ACHN (cell line): ENCODE data around the gene JPH3.

Source experiments
- DNase-seq: peaks from one replicate; pipeline ENCODE4 v3.0.0-alpha.2; 2015
- in situ Hi-C: cut with HindIII; loops from 2 replicates; pipeline ENCODE4 v1.10.0; 2017; ENCODE audit warnings: low sequenced_read_pairs, low pct_ligation_motif_present, low pct_unique_long_range_greater_than_20kb

JPH3 gene

DNA sequence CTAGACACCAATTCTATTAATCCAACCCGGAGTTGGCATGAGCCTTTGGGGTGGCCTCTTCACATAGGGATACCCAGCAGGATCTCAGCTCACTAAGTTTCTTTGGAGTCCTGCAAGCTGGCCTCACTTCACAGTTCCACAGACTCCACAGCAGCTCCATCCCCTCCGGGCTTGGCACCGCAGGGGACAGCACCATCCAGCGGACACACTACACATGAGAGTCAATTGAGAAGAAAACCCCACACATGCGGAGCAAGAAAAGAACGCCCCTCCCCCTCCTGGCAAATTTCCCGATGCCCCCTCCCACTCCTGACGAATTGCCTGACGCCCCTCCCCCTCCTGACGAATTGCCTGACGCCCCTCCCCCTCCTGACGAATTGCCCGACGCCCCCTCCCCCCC lies 132.3 kb downstream of the JPH3 start:
- in situ Hi-C loops, result no loop called here
- DNase-seq, result no peak

DNA sequence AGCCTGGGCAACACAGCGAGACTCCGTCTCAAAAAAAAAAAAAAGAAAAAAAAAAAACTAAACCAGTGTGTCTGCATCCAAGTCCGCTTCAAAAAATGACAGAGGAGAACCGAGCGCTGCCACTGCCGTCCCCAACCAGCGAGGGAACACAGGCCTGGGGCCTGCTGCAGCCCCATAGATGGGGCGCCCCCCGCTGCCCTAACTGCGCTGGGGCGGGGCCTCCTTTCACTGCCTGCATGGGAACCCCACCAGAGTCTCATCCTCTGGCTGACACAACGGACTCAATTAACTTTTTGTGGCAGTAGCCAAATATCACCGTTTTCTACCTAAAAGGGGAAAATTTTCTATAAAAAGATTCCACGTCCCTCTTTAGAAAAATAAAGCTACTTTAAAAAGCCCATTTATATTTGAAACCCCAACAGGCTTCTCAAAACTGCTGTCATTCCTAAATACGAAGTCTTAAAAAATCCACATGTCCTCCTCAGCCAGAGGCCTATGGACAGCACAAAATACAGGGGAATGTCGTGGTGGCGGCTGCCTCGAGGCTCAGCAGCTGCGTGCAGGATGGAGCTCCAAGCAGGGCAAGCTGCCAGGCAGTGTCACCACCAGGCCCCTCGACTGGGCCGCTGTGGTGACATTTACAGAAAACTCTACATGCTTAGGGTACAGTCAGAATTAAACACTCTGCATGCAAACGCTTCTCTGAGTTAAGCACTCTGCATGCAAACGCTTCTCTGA lies 133.1 kb downstream of the JPH3 start:
- no peak for DNase-seq
- in situ Hi-C loops, result no loop called here

DNA sequence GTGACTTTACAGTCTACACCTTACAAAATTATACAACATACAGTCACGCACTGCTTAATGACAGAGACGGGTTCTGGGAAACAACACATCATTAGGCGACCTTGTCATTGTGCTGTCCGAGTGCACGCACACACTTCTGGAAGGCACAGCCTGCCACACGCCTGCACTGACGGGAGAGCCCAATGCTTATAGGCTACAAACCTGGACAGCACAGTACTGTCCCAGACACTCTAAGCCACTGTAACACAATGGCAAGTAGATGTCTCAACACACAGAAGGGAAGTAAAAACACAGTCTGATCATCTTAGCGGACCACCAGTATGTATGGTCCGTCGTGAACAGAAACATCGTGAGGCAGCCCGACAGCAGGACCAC lies 133.7 kb downstream of the JPH3 start:
- no peak for DNase-seq

DNA sequence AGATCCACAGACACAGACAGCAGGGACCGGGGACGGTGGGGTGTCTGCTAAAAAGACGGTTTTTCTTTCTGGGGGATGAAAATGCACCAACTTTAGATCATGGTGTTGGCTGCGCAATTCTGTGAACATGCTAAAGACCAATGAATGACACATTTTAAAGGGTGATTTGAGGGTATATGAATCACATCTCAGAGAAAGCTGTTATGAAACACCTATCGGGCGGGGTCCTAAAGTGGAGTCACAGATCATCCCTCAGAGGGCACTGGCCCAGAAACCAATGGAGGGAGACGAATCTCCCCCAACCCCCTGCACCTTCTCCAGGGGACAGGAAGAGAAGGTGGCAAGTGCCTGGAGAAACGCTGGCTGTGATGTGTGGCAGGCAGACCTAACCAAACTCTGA lies 137.5 kb downstream of the JPH3 start:
- DNase-seq, result no peak
- in situ Hi-C loops, result no loop called here

More for the DNA sequence above, 133.7 kb downstream of the JPH3 start:
- in situ Hi-C loops, result no loop called here

DNA sequence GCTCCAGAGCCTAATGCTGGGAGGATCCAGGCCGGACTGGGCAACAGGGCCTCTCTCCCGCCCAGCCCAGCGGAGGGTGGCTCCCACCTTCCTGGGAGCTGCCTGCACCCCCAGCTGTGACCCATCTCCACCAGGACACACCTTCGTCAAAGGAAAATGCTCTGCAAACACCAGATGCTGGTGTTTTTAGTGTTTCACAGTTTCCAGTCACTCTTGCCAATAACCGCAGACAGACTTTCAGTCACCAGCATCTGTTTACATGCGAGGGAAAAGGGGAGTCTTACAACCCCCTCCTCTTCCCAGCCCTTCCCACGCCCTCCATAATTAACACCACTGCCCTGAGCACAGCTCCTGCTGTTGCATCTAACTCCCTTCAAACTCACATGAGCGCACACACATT lies 138.1 kb downstream of the JPH3 start:
- in situ Hi-C loops, result no loop called here
- DNase-seq, result no peak

DNA sequence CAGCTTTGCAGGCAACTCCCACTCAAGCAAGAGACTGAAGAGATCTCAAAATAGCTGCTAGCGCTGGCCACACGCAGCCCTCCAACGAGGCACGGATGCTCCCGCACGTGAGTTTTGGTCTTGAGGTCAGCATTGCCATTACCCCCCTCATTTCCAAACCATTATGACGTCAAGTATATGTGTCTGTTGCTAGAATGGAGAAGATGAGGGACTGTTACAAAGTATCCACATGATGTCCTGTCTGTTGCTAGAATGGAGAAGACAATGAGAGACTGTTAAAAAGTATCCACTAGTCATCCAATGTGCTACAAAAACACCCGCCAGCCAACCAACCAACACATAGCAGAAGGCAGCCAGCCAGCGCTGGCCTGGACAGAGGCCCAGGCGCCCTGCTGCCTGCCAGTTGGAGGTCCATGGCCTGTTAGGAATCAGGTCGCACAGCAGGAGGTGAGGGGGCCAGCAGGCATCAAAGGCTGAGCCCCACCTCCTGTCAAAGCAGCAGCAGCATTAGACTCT lies 138.7 kb downstream of the JPH3 start:
- in situ Hi-C loops, result no loop called here
- DNase-seq, result no peak

DNA sequence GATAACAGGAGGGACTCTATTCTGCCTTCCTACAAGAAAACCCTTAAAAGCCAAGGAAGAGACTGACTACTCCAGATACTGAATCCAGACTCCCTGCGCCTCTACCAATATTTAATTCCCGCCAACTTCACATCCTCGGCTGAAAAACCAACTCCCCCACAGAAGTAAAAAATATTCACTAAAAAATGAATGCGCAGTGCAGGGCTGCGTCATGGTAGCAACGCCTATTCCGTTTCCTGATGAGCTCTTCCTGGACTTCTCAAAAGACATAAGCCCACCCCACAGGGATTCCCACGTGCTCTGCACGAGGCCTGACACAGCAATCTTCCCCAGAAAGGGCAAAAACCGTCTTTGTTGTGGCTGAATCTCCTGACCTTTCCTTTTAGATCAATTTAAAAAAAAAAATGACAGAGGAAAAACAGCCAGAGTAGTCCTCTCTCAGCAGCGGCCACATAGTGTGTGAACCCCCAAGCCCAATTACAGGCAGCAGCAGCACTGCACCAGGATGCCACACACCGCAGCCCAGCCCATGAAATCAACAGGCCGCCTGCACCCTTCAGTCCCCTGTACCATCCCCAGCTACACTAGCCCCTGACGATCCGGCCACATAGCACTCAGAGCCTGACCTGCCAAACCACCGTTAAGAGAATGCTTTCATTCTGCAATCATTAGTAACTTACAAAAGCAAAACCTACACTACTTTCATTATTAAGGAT lies 139.6 kb downstream of the JPH3 start:
- no peak for DNase-seq
- in situ Hi-C loops, result no loop called here

DNA sequence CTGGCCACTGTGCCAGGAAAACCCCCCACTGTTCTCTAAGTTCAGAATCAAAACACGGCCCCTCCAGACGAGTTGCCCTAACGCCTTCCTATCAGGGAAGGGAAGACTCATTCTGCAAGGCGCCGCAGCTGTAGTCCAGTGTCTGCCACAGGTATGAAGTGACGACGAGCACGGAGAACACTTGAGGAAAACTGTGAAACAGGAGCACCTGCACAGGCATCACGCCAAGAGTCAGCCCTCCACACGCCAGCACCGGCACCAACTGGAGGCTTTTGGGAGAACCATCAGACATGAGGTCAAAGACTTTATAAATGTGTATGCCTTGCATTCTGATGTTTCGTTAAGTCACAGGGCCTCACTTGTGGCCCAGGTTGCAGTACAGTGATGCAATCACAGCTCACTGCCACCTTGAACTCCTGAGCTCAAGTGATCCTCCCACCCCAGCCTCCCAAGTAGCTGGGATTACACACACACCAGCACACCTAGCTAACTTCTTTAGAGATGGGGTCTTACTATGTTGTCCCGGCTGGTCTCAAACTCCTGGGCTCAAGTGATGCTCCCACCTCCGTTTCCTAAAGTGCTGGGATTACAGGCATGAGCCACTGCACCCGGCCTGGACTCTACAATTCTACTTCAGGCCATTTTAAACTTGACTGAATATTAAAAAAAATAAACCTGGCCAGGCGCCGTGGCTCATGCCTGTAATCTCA lies 140.6 kb downstream of the JPH3 start:
- no peak for DNase-seq
- in situ Hi-C loops, result no loop called here

DNA sequence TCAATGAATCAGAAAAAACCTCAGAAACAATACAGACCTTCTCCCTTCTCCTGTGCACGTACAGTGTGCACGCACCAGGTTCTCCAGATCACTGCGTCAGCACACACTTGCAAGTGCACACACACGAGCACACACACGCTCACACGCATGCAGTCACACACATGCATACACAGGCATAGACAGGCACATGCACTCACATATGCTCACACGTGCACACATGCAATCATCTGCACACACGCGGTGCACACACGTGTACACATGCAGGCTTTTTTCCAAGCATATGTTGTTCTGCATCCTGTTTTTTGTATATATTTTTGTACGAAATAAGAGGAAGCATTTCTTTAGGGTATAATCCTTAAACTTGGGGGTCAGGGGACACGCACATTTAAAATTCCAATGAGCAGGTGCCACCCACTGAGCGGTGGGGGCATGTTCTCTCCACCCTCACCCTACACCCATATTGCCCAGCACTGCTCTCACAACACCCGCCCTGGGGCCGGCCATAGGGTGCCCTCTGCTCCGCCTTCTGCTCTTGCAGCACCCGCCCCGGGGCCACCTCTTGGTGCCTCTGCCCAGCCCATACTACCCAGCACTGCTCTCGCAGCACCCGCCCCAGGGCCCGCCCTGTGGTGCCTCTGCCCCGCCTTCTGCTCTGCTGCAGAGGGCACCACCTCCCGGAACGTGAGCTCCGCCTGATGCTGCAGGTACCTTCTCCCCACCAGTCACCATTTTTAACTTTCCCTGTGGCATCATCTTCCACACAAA lies 142.6 kb downstream of the JPH3 start:
- in situ Hi-C loops, result no loop called here
- no peak for DNase-seq

DNA sequence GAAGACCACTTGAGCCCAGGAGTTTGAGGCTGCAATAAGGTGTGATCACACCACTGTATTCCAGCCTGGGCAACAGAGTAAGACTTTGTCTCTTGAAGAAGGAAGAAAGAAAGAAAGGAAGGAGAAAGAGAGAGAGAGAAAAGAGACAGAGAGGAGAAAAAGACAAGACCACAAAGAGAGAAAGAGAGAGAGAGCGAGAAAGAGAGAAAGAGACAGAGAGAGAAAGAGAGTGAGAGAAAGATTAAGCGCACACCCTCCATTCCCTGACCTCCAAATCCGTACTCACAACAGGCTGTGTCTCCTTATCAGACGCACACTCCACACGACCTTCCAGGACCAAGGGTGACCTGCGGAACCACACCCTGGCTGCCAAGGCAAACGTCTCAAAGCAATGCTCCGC lies 143.9 kb downstream of the JPH3 start:
- in situ Hi-C loops, result no loop called here
- no peak for DNase-seq
